ENCODE results near the gene CENPB. TPM values are rescaled to one million over a fixed set of nuclear protein-coding genes. Genes with fewer than 3 reads are reported as not detected.

CENPB gene
- total RNA-seq, 2 experiments from 2014 or later = 54.6 to 59.0 TPM

GRCh38 chr20:3785240-3786125, 1.1 kb downstream of the CENPB start:
- no peaks in the 10 kb centered on the region for H3K9me3 Mint-ChIP-seq
- peaks cover 10% of the 10 kb centered on the region for H3K36me3 Mint-ChIP-seq
- H3K27me3 Mint-ChIP-seq = no peaks in the 10 kb centered on the region
- H3K4me3 Mint-ChIP-seq = peak overlapping the region; percentile 62
- H3K27ac Mint-ChIP-seq = peak overlapping the region; percentile 49
- H3K4me1 Mint-ChIP-seq = peaks cover 32% of the 10 kb centered on the region
- DNase-seq = no peak

GRCh38 chr20:3784863-3785239, 1.7 kb downstream of the CENPB start:
- DNase-seq = no peak
- Mint-ChIP-seq H3K4me3 (peak overlapping the region; percentile 62), H3K9me3 (no peaks in the 10 kb centered on the region), H3K4me1 (peaks cover 32% of the 10 kb centered on the region), H3K36me3 (peaks cover 10% of the 10 kb centered on the region), H3K27me3 (peaks cover under 1% of the 10 kb centered on the region), H3K27ac (peak overlapping the region; percentile 50)

DNA sequence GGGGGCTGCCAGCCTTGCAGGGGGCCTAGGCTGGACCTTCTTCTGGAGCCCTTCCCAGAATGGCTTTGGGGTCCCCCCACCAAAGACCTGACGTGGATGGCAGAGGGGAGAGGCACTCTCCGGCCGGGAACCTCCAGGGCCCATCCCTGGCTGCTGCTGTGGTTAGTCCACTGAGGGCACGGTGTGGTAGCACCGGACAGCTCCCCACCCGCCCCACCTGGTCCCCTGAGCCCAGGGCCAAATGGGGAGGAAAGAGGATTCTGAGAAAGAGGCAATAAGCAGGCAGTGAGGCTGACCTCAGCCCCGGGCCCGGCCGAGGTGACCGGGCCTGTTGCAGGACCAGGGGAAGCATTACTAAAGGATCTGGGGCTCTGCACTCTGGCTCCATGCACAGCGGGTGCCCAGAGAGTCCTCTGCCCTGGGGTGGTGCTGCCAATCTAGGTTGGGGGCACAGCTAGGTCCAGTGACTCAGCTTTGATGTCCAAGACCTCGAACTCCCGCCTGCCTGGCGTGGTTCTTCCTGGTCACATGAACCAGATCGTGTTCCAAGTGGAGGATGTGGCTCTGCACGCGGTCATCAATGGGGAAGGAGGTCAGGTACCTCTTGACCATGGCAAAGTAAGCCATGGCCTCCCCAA, 2.2 kb downstream of the CENPB start:
- H3K4me1 Mint-ChIP-seq = peaks cover 32% of the 10 kb centered on the region
- peak overlapping the region; percentile 62 for H3K4me3 Mint-ChIP-seq
- DNase-seq = no peak
- H3K9me3 Mint-ChIP-seq = no peaks in the 10 kb centered on the region
- H3K36me3 Mint-ChIP-seq = peaks cover 10% of the 10 kb centered on the region
- peak overlapping the region; percentile 50 for H3K27ac Mint-ChIP-seq
- H3K27me3 Mint-ChIP-seq = peaks cover 6% of the 10 kb centered on the region

DNA sequence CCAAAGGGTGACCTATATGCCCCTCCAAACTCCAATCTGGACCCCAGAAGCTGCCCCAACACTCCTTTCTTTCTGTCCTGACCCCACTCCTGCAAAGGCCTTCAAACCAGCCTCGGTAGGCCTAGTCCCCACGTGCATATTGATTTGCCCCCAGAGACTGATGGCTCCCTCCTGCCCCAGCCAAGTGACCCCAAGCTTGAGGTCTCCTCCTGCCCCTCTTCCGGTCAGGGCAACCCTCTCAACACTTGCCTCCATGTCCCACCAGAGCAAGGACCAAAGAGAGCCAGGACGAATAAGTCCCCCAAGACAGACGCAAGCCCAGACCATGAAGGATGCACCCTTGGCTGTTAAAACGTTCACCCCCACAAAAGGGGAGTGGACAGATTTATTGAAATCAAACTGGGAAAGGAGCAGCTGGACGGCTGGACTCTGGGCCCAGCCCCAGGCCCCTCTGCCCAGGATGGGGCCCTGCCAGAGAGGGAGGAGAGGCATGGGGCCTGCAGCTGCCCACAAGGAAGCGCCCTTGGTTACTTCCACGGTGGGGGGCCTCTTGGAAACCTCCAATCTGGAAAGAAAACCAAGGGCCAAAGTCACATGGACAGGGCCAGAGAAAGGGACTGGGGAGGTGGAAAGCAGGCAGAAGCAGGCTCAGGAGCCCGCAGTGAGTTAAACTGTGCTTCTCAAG, 2.9 kb downstream of the CENPB start:
- no peaks in the 10 kb centered on the region for H3K9me3 Mint-ChIP-seq
- peaks cover 12% of the 10 kb centered on the region for H3K27me3 Mint-ChIP-seq
- peak overlapping the region; percentile 49 for H3K27ac Mint-ChIP-seq
- peaks cover 10% of the 10 kb centered on the region for H3K36me3 Mint-ChIP-seq
- H3K4me3 Mint-ChIP-seq = no peak overlapping the region
- no peak for DNase-seq
- H3K4me1 Mint-ChIP-seq = peaks cover 27% of the 10 kb centered on the region

GRCh38 chr20:3783068-3783489, 3.5 kb downstream of the CENPB start:
- Mint-ChIP-seq H3K4me3 (no peak overlapping the region), H3K27me3 (peaks cover 16% of the 10 kb centered on the region), H3K4me1 (peaks cover 26% of the 10 kb centered on the region), H3K9me3 (no peaks in the 10 kb centered on the region), H3K27ac (peak overlapping the region; percentile 49), H3K36me3 (peaks cover 10% of the 10 kb centered on the region)
- no peak for DNase-seq

- H3K27me3 Mint-ChIP-seq = peaks cover 16% of the 10 kb centered on the region
- H3K27ac Mint-ChIP-seq = no peak overlapping the region
- DNase-seq = no peak
- H3K4me3 Mint-ChIP-seq = no peak overlapping the region
- H3K4me1 Mint-ChIP-seq = peaks cover 25% of the 10 kb centered on the region
- peaks cover 10% of the 10 kb centered on the region for H3K36me3 Mint-ChIP-seq
- no peaks in the 10 kb centered on the region for H3K9me3 Mint-ChIP-seq
These were observed 3.9 kb downstream of the CENPB start for GRCh38 chr20:3782597-3782996.

DNA sequence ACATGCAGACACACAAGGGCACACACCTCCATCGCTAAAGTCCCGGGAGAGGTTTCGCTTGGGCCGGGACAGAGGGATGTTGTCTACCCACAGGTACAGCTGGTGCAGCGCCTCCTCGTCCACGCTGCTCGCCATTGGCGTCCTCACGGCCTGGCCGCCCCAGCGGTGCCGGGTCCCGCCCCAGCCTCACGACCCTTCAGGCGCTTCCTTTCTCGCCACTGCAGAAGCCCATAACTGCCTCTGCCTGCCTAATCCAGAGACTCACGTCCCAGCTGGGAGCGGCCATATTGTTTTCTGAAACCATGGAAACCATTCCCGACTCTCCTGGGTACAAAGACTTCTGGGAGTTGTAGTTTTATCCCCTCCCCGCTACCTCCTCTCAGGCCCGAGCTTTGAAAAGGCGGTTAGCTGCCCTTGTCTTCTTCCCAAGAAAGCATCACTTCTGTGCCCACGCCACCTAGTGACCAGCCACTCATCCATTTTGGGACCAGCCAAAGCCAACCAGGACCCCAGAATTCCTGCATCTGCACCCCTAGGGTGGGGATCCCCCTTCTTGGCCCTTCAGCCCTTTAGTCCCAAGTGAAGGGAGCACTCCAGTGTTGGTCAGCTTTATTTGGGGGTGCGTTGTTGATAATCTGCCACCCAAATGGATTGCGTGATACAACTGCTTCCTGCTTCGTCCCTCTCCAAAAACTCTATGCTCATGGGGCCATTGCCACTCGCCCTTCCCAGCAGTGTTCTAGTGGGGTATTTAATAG, 5.2 kb downstream of the CENPB start, which contains the start of gene SPEF1:
Gene SPEF1 (minus strand): TSS at position 296 of the 758 bp plus-strand sequence. CDS start 161 bp downstream, at position 135.
- peak within 1 kb of the TSS; percentile 27 for H3K4me3 Mint-ChIP-seq
- peaks cover 24% of the 10 kb centered on the region for H3K27me3 Mint-ChIP-seq
- DNase-seq = peak; percentile 43
- H3K4me1 Mint-ChIP-seq = peaks cover 25% of the 10 kb centered on the region
- no peak within 1 kb of the TSS for H3K27ac Mint-ChIP-seq
- no peaks in the 10 kb centered on the region for H3K9me3 Mint-ChIP-seq
- H3K36me3 Mint-ChIP-seq = peaks cover 10% of the 10 kb centered on the region

DNA sequence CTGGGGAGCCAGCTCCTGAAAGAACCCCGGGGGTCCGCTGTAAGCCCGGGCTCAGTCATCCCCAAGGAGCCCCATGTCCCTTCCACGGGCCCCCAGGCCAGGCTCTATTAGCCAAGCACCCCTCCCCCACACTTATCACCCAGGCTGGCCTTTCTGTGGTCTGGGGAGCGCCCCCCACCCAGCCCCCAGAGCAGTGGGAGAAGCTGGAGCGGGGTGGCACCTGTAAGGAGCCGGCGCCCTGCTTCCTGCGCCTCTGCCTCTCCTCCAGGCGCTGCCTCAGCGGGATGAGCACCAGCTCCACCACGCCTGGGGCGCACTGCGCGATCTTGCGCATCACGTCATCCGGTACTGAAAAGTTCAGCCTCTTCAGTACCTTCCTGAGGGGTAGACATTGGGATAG, 7.6 kb downstream of the CENPB start:
- Mint-ChIP-seq H3K36me3 (peaks cover 2% of the 10 kb centered on the region), H3K27me3 (peaks cover 24% of the 10 kb centered on the region), H3K4me3 (no peak overlapping the region), H3K4me1 (peaks cover 18% of the 10 kb centered on the region), H3K9me3 (no peaks in the 10 kb centered on the region), H3K27ac (no peak overlapping the region)
- DNase-seq = no peak

DNA sequence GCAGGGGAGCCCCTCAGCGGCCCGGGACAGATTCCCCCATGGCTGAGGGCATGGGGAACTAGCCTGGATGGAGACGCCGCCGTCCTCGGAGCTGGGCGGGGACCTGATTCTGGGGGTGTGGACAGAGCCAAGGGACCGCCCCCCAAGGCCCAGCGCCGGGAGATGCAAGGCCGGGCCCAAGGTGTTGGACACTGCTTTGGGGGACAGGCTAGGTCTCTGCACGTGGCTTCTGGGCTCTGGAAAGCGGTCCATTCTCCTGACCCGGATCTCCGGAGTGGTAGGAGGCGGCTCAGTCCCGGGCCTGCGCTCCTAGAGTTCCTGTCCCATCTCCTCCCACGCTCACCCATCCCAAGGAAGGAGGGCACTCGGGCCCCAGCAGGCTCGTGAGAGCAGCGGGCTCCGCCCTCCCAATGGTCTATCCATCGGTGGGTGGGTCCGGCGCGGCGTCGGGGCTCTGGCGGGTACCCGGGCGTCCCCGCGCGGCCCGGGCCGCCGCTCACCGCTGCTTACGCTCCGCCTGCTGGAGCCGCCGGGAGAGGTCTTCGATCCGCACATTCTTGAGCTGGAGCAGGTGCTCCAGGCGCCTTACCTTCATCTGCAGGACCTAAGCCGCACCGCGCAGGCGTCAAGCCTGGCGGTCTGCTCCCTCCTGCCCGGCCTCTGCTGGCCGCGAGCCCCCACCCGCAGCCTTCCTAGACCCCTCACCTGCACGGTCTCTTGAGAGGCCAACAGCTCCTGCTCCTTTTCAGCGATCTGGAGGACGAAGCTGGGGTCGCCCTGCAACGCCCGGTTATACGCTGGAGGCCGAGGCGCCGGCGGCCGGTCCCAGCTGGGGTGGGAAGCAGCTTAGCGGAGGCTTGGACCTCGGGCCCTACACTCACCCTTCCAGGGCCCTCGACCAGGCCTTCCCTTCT, 8.6 kb downstream of the CENPB start:
- no peaks in the 10 kb centered on the region for H3K36me3 Mint-ChIP-seq
- peaks cover 18% of the 10 kb centered on the region for H3K4me1 Mint-ChIP-seq
- peak overlapping the region; percentile 70 for H3K4me3 Mint-ChIP-seq
- peaks cover 24% of the 10 kb centered on the region for H3K27me3 Mint-ChIP-seq
- peak; percentile 41 for DNase-seq
- H3K27ac Mint-ChIP-seq = no peak overlapping the region
- H3K9me3 Mint-ChIP-seq = no peaks in the 10 kb centered on the region

DNA sequence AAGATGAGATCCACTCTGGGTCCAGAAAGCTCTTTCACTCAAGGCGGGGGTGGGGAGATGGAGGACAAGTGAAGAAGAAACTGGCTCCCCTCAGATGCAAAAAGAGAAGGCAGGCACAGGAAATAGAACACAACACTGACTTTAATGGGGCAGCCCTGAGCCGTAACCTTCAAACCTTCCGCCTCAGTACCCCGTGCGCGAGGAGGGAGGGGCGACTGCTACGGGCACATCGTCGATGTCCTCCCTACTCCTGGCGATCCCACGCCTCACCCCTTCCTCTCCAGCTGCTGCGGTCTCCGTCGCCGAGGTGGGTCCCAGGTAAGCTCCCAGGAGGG, 9.2 kb downstream of the CENPB start:
- Mint-ChIP-seq H3K4me1 (peaks cover 15% of the 10 kb centered on the region), H3K36me3 (no peaks in the 10 kb centered on the region), H3K4me3 (peak overlapping the region; percentile 70), H3K27me3 (peaks cover 24% of the 10 kb centered on the region), H3K27ac (no peak overlapping the region), H3K9me3 (no peaks in the 10 kb centered on the region)
- no peak for DNase-seq

GRCh38 chr20:3775457-3776108, 11.0 kb downstream of the CENPB start:
- Mint-ChIP-seq H3K27me3 (peaks cover 24% of the 10 kb centered on the region), H3K4me1 (peaks cover 7% of the 10 kb centered on the region), H3K4me3 (no peak overlapping the region), H3K36me3 (no peaks in the 10 kb centered on the region), H3K27ac (no peak overlapping the region), H3K9me3 (no peaks in the 10 kb centered on the region)
- DNase-seq = no peak

- H3K27ac Mint-ChIP-seq = no peak overlapping the region
- no peak overlapping the region for H3K4me3 Mint-ChIP-seq
- peaks cover 10% of the 10 kb centered on the region for H3K4me1 Mint-ChIP-seq
- no peaks in the 10 kb centered on the region for H3K9me3 Mint-ChIP-seq
- no peak for DNase-seq
- H3K27me3 Mint-ChIP-seq = no peaks in the 10 kb centered on the region
- H3K36me3 Mint-ChIP-seq = no peaks in the 10 kb centered on the region
These were observed 14.9 kb downstream of the CENPB start for GRCh38 chr20:3771552-3772058.

GRCh38 chr20:3768342-3769130, 18.0 kb downstream of the CENPB start:
- H3K27me3 Mint-ChIP-seq = no peaks in the 10 kb centered on the region
- H3K36me3 Mint-ChIP-seq = peaks cover 5% of the 10 kb centered on the region
- H3K4me1 Mint-ChIP-seq = peaks cover 24% of the 10 kb centered on the region
- H3K4me3 Mint-ChIP-seq = peak overlapping the region; percentile 89
- peak; percentile 90 for DNase-seq
- peak overlapping the region; percentile 93 for H3K27ac Mint-ChIP-seq
- H3K9me3 Mint-ChIP-seq = no peaks in the 10 kb centered on the region
